Skeletal muscle satellite cell (primary cell): Measurements from ENCODE around the gene CRYBA1.
A peak's percentile ranks its signal among the peaks of the same experiment; 100 is the strongest.
"Not testable (repeated sequence)": the region's sequence is repeated elsewhere in the genome, so short reads cannot be mapped to it uniquely, and the experiment has no call there.

Source experiments
- H3K27me3 ChIP-seq: 2 replicates; pipeline ENCODE4 v1.7.0; 2013; ENCODE audit warnings: low read length; ENCODE audit not compliant: control insufficient read depth, insufficient read depth
- H3K36me3 ChIP-seq: 2 replicates; pipeline ENCODE4 v1.7.0; 2013; ENCODE audit warnings: mild to moderate bottlenecking, control low read depth, low read length; ENCODE audit not compliant: insufficient read depth
- H3K4me1 ChIP-seq: 2 replicates; pipeline ENCODE4 v1.7.0; 2013; ENCODE audit warnings: low read length; ENCODE audit not compliant: control insufficient read depth, insufficient read depth
- H3K4me2 ChIP-seq: 2 replicates; pipeline ENCODE4 v1.7.0; 2013; ENCODE audit warnings: mild to moderate bottlenecking, low read length
- H3K4me3 ChIP-seq: 2 replicates; pipeline ENCODE4 v1.7.0; 2013; ENCODE audit warnings: low read length
- H3K9ac ChIP-seq: 2 replicates; pipeline ENCODE4 v1.7.0; 2013; ENCODE audit warnings: mild to moderate bottlenecking, low read depth, low read length, moderate library complexity
- H3K9me3 ChIP-seq: replicated peaks from 2 replicates; pipeline ENCODE4 v1.7.0; 2013; ENCODE audit warnings: mild to moderate bottlenecking, control low read depth, low read length

The CRYBA1 gene

DNA sequence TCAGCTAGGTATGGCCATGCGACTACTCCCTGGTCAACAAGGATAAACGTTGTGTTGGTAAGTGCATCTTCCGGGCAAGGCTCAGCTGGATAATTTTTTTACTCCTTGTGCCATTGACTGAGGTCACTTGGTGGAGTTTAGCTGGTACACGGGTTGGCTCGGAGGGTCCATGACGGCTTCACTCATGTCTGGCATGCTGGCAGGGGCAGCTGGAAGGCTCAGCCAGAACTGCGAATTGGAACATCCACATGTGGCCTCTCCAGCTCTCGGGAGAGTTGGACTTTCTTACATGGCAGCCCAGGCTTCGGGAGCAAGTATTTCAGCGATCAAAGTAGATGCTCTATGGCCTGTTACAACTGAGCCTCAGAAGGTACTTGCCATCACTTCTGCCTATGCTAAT lies 31.5 kb upstream of the CRYBA1 start:
- Histone ChIP-seq H3K27me3 (peaks cover 17% of the 10 kb centered on the region), H3K36me3 (no peaks in the 10 kb centered on the region)

DNA sequence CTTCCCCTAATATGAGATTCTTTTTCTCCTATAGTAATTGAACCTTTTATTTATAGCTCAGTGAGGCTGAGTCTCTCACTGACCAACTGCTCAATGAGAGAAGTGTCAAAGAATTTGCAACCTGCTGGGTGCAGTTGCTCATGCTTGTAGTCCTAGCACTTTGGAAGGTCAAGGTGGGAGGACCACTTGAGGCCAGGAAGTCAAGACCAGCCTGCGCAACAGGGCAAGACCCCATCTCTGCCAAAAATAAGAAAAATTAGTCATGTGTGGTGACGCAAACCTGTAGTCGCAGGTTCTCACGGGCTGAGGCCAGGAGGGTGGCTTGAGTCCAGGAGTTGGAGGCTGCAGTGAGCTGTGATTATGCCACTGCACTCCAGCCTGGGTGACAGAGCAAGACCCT lies 30.9 kb upstream of the CRYBA1 start:
- H3K4me2 ChIP-seq: no peak overlapping the region
- H3K4me1 ChIP-seq: peaks cover 4% of the 10 kb centered on the region
- H3K36me3 ChIP-seq: no peaks in the 10 kb centered on the region
- no peak overlapping the region for H3K4me3 ChIP-seq
- no peaks in the 10 kb centered on the region for H3K9me3 ChIP-seq
- H3K27me3 ChIP-seq: peaks cover 17% of the 10 kb centered on the region
- no peak overlapping the region for H3K9ac ChIP-seq

More for the DNA sequence above, 31.5 kb upstream of the CRYBA1 start:
- peaks cover 4% of the 10 kb centered on the region for H3K4me1 ChIP-seq
- H3K9ac ChIP-seq: no peak overlapping the region
- H3K4me2 ChIP-seq: no peak overlapping the region
- no peaks in the 10 kb centered on the region for H3K9me3 ChIP-seq
- no peak overlapping the region for H3K4me3 ChIP-seq

DNA sequence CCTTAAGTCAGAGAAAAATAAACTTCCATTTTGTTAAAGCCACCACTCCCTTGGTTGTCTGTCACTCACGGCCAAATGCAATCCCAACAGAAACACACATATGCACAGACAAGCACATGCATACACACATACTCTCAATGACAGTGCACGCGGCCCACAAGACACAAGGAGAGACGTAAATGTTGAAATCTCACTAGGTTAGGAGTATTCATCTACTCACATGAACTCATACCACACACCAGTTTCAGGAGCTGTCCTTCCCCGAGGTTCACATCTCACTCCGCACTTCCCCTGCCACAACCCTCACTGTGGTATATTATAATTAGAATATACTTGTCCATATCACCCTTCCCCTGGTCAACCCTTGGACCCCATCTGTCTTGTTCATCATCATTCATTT lies 30.5 kb upstream of the CRYBA1 start:
- Histone ChIP-seq H3K9ac (no peak overlapping the region), H3K4me2 (no peak overlapping the region), H3K4me3 (no peak overlapping the region), H3K36me3 (no peaks in the 10 kb centered on the region), H3K4me1 (peaks cover 4% of the 10 kb centered on the region), H3K9me3 (no peaks in the 10 kb centered on the region), H3K27me3 (peaks cover 17% of the 10 kb centered on the region)

DNA sequence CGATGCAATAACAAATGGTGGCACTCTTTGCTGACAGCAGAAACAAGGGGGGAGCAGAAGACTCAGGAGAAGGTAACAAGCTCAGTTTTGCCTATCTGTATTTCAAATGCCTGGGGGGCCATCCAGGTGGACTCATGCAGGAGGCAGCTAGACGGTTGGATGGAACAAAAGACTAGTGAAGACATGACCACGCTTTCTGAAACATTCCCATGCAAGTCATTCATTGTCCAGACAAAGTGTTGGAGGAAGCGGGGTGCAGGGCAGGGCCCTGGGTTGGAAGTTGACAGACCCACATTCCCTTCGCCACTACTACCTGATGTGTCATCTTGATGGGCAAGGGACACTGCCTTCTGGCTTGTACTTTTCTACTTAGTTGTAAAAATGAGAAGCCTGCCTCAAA lies 29.8 kb upstream of the CRYBA1 start:
- no peak overlapping the region for H3K9ac ChIP-seq

DNA sequence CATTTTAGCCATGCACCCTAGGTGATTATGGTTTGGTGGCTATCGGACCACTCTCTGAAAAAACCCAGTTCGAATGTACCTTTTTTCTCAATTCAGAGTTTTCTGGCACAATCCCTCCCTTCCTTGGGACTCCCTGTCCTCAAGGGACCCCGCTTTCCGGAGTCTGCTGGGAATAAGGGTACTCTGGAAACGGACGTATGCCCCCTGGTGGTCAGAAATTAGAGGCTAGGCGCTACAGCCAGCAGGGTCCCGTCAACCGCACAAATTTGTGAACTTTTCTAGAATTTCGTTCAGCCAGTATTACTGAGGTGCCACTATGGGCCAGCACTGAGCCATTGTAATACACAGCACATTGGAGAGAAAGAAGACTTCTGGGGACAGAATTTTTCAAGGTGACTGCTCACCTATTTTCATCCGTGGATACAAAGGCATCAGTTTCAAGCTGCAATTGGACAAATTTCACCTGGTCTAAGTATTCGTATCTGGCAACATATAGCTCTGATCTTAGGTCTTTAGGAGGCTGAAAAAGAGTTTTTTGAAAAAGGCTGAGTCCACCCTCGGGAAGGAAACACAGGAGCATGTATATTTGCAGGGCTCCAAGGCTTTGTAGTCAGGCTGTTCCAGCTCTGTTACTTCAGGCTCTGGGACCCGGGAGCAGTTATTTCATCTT lies 27.1 kb upstream of the CRYBA1 start:
- no peak overlapping the region for H3K4me3 ChIP-seq

More for the DNA sequence above, 29.8 kb upstream of the CRYBA1 start:
- no peak overlapping the region for H3K4me2 ChIP-seq
- no peak overlapping the region for H3K4me3 ChIP-seq
- peaks cover 4% of the 10 kb centered on the region for H3K4me1 ChIP-seq
- no peaks in the 10 kb centered on the region for H3K9me3 ChIP-seq
- H3K36me3 ChIP-seq: no peaks in the 10 kb centered on the region
- peaks cover 17% of the 10 kb centered on the region for H3K27me3 ChIP-seq

DNA sequence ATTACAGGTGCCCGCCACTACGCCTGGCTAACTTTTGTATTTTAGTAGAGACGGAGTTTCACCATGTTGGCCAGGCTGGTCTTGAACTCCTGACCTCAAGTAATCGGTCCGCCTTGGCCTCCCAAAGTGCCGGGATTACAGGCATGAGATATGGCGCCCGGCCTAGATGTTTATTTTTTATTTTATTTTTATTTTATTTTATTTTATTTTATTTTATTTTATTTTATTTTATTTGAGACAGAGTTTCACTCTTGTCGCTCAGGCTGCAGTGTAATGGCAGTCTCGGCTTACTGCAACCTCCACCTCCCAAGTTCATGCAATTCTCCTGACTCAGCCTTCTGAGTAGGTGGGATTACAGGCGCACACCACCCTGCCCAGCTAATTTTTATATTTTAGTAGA lies 25.3 kb upstream of the CRYBA1 start:
- H3K4me3 ChIP-seq, H3K9ac ChIP-seq, H3K27me3 ChIP-seq, H3K9me3 ChIP-seq, H3K36me3 ChIP-seq, H3K4me1 ChIP-seq, H3K4me2 ChIP-seq: not testable (repeated sequence)

More for the DNA sequence above, 27.1 kb upstream of the CRYBA1 start:
- H3K4me2 ChIP-seq: peak overlapping the region; percentile 61
- no peaks in the 10 kb centered on the region for H3K9me3 ChIP-seq
- peaks cover 16% of the 10 kb centered on the region for H3K27me3 ChIP-seq
- H3K36me3 ChIP-seq: no peaks in the 10 kb centered on the region
- no peak overlapping the region for H3K9ac ChIP-seq
- H3K4me1 ChIP-seq: peaks cover 4% of the 10 kb centered on the region

DNA sequence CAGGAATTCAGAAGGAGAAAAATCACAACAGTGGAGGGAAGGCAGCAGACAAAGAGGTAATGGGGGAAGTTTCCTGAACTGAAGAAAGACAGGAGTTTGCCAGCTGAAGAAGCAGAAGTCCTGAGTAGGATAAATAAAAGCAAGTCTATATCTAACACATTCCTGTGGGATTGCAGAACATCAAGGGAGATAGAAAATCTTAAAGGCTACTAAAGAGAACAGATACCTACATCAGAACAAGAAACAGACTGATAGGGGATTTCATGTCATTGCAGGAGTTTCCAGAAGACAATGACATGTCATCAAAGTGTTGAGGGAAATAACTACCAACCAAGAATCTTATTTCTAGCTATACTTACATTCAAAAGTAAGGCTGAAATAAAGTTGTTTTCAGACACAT lies 21.3 kb upstream of the CRYBA1 start:
- H3K9ac ChIP-seq: no peak overlapping the region
- no peak overlapping the region for H3K4me2 ChIP-seq
- no peaks in the 10 kb centered on the region for H3K4me1 ChIP-seq
- no peaks in the 10 kb centered on the region for H3K9me3 ChIP-seq
- H3K36me3 ChIP-seq: no peaks in the 10 kb centered on the region
- H3K4me3 ChIP-seq: no peak overlapping the region
- no peaks in the 10 kb centered on the region for H3K27me3 ChIP-seq

DNA sequence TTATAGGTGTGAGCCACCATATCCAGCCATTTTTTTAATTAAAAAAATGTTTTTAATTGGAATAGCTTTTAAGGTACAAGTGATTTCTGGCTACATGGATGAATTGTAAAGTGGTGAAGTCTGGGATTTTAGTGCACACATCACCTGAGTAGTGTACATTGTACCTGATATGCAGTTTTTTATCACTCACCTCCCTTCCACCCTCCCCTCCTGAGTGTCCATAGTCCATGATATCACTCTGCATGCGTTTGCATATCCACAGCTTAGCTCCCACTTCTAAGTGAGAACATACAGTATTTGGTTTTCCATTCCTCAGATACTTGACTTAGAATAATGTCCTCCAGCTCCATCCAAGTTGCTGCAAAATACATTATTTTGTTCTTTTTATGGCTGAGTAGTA lies 13.4 kb upstream of the CRYBA1 start:
- no peak overlapping the region for H3K4me2 ChIP-seq
- no peaks in the 10 kb centered on the region for H3K9me3 ChIP-seq
- no peaks in the 10 kb centered on the region for H3K36me3 ChIP-seq
- H3K4me3 ChIP-seq: no peak overlapping the region
- no peaks in the 10 kb centered on the region for H3K27me3 ChIP-seq
- no peak overlapping the region for H3K9ac ChIP-seq
- H3K4me1 ChIP-seq: peaks cover 11% of the 10 kb centered on the region

DNA sequence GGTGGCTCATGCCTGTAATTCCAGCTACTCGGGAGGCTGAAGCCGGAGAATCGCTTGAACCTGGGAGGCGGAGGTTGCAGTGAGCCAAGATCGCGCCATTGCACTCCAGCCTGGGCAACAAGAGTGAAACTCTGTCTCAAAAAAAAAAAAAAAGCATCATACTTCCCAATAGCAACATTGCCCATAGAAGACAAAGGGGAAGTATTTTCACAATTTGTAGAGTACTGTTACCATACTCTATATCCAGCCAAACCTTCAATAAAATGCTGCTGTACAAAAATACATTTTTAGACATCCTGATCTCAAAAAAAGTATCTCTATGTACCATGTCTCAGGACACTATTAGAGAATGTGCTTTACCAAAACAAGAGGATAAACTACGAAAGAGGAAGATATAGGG lies 11.7 kb upstream of the CRYBA1 start:
- H3K9ac ChIP-seq, H3K9me3 ChIP-seq, H3K4me3 ChIP-seq, H3K27me3 ChIP-seq, H3K4me2 ChIP-seq, H3K36me3 ChIP-seq: not testable (repeated sequence)
- H3K4me1 ChIP-seq: peaks cover 18% of the 10 kb centered on the region

DNA sequence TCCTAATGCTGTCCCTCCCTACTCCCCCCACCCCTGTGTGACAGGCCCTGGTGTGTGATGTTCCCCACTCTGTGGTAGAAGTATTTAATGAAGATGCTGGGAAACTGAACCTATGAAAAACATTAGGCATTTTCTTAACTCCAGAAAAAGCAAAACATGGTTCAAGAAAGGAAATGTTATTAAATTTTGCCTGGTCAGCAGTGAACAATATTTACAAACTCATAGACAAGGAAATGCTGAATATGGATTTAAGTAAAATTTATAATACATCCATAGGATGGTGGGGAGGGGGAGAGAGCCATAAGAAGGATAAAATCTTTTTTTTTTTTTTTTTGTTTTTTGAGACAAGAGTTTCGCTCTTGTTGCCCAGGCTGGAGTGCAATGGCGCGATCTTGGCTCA lies 10.8 kb upstream of the CRYBA1 start:
- H3K4me2 ChIP-seq: no peak overlapping the region
- H3K4me3 ChIP-seq: no peak overlapping the region
- H3K4me1 ChIP-seq: peaks cover 27% of the 10 kb centered on the region
- H3K36me3 ChIP-seq: no peaks in the 10 kb centered on the region
- H3K27me3 ChIP-seq: no peaks in the 10 kb centered on the region
- no peak overlapping the region for H3K9ac ChIP-seq
- no peaks in the 10 kb centered on the region for H3K9me3 ChIP-seq

DNA sequence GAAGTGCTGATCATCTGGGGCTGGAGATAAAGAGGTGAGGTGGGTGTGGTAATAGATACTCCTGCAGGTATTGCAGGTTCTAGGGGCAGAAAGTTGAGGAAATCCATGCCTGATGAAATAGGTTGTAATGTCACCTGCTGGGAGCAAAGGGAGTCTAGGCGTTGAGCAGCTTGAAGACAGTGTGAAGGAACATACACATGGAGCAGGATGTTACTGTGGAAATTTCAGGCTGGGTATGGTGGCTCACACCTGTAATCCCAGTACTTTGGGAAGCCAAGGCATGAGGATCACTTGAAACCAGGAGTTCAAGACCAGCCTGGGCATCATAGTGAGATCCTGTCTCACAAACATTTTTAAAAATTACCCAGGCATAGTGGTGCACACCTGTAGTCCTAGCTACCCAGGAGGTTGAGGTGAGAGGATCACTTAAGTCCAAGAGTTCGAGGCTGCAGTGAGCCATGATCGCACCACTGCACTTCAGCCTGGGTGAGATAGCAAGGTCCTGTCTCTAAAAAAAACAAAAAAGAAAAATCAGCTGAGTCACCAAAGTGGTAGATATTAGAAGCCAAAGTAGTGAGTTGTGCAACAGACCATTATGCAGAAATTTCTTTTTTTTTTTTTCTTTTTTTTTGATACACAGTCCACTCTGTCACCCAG lies 9.1 kb upstream of the CRYBA1 start:
- Histone ChIP-seq H3K4me1 (peaks cover 38% of the 10 kb centered on the region), H3K36me3 (no peaks in the 10 kb centered on the region)

More for the DNA sequence above, 9.1 kb upstream of the CRYBA1 start:
- Histone ChIP-seq H3K9ac (no peak overlapping the region), H3K4me3 (no peak overlapping the region), H3K27me3 (no peaks in the 10 kb centered on the region), H3K9me3 (no peaks in the 10 kb centered on the region), H3K4me2 (no peak overlapping the region)
